Neuronal stem cell (in vitro differentiated cells): Measurements from ENCODE around the gene MICAL1.

ENCODE experiments used
- DNase-seq: peaks from one replicate; pipeline ENCODE4 v3.0.0-alpha.2; 2013; ENCODE audit warnings: low spot score
- H2AFZ ChIP-seq: one replicate; pipeline ENCODE4 v1.6.1; 2013; ENCODE audit warnings: mild to moderate bottlenecking, low read length, inconsistent platforms
- H2AK5ac ChIP-seq: 2 replicates; pipeline ENCODE4 v1.6.1; 2013; ENCODE audit warnings: low read depth, mild to moderate bottlenecking, inconsistent platforms, low read length, moderate library complexity, mixed read lengths
- H2BK120ac ChIP-seq: 2 replicates; pipeline ENCODE4 v1.6.1; 2013; ENCODE audit warnings: low read depth, mild to moderate bottlenecking, inconsistent platforms, low read length, moderate library complexity, mixed read lengths
- H2BK12ac ChIP-seq: one replicate; pipeline ENCODE4 v1.6.1; 2013; ENCODE audit warnings: low read length, inconsistent platforms
- H2BK15ac ChIP-seq: 2 replicates; pipeline ENCODE4 v1.6.1; 2013; ENCODE audit warnings: mild to moderate bottlenecking, low read length, inconsistent platforms, mixed read lengths
- H2BK5ac ChIP-seq: one replicate; pipeline ENCODE4 v1.6.1; 2013; ENCODE audit warnings: inconsistent platforms, mild to moderate bottlenecking, low read length, moderate library complexity
- H3K14ac ChIP-seq: one replicate; pipeline ENCODE4 v1.6.1; 2013; ENCODE audit warnings: low read length, inconsistent platforms
- H3K18ac ChIP-seq: 2 replicates; pipeline ENCODE4 v1.6.1; 2013; ENCODE audit warnings: low read length, inconsistent platforms
- H3K23ac ChIP-seq: 2 replicates; pipeline ENCODE4 v1.6.1; 2013; ENCODE audit warnings: low read depth, mild to moderate bottlenecking, mixed read lengths, low read length, inconsistent platforms; ENCODE audit not compliant: poor library complexity
- H3K27ac ChIP-seq: replicated peaks from 3 replicates; pipeline ENCODE4 v1.5.1; 2013; ENCODE audit warnings: low read length, inconsistent platforms
- H3K27me3 ChIP-seq, 3 experiments: 2 replicates each; pipeline ENCODE4 v1.6.1; 2013; ENCODE audit warnings: low read length in 3 of 3, mild to moderate bottlenecking in 2 of 3, inconsistent platforms in 1 of 3, low read depth in 1 of 3, mixed read lengths in 1 of 3, moderate library complexity in 1 of 3; ENCODE audit not compliant: control insufficient read depth in 3 of 3, insufficient read depth in 3 of 3
- H3K36me3 ChIP-seq, 2 donors: replicated peaks in 1 of 2; 2 replicates each; pipeline ENCODE4 v1.6.1; 2013; ENCODE audit warnings: low read length in 2 of 2; ENCODE audit not compliant: control insufficient read depth in 2 of 2, insufficient read depth in 2 of 2
- H3K4ac ChIP-seq: 2 replicates; pipeline ENCODE4 v1.6.1; 2013; ENCODE audit warnings: inconsistent platforms, mild to moderate bottlenecking, low read length, moderate library complexity
- H3K4me1 ChIP-seq, 2 donors: 1 replicate in 1 of 2; 2 replicates in 1 of 2; pipeline ENCODE4 v1.6.1; 2013; ENCODE audit warnings: low read length in 2 of 2, low read depth in 1 of 2; ENCODE audit not compliant: control insufficient read depth in 2 of 2, insufficient read depth in 1 of 2
- H3K4me2 ChIP-seq: one replicate; pipeline ENCODE4 v1.6.1; 2013; ENCODE audit warnings: mild to moderate bottlenecking, low read length, inconsistent platforms; ENCODE audit not compliant: insufficient read depth, poor library complexity, severe bottlenecking
- H3K4me3 ChIP-seq, 2 donors: 2 replicates each; pipeline ENCODE4 v1.5.1; 2013; ENCODE audit warnings: low read length in 2 of 2, mild to moderate bottlenecking in 2 of 2, inconsistent platforms in 1 of 2, moderate library complexity in 1 of 2
- H3K79me1 ChIP-seq: one replicate; pipeline ENCODE4 v1.6.1; 2013; ENCODE audit warnings: low read depth, mild to moderate bottlenecking, inconsistent platforms, low read length, moderate library complexity
- H3K9ac ChIP-seq: one replicate; pipeline ENCODE4 v1.6.1; 2013; ENCODE audit warnings: mild to moderate bottlenecking, low read depth, low read length, inconsistent platforms; ENCODE audit not compliant: poor library complexity
- H3K9me3 ChIP-seq, 2 donors: replicated peaks in 1 of 2; 2 replicates each; pipeline versions ENCODE3 to v1.6.1; 2013; ENCODE audit warnings: low read length in 2 of 2, mild to moderate bottlenecking in 2 of 2, inconsistent platforms in 1 of 2, low read depth in 1 of 2, mixed read lengths in 1 of 2, moderate library complexity in 1 of 2; ENCODE audit not compliant: control insufficient read depth in 2 of 2, insufficient read depth in 1 of 2
- H4K8ac ChIP-seq: one replicate; pipeline ENCODE4 v1.6.1; 2013; ENCODE audit warnings: low read depth, mild to moderate bottlenecking, inconsistent platforms, low read length, moderate library complexity
- H4K91ac ChIP-seq: one replicate; pipeline ENCODE4 v1.6.1; 2013; ENCODE audit warnings: low read length, low read depth, mild to moderate bottlenecking, inconsistent platforms; ENCODE audit not compliant: poor library complexity
- WGBS, 2 donors: extraction: QIAGEN DNeasy Blood & Tissue Kit; methylation state at CpG; one replicate each; pipeline ENCODE4 v1.1.7; 2013; ENCODE audit warnings: missing lambda C conversion rate in 2 of 2, mixed read lengths in 1 of 2; ENCODE audit not compliant: insufficient read length in 2 of 2, insufficient replicate concordance in 1 of 2; ENCODE audit errors: extremely low coverage in 2 of 2; 5-methylcytosine and 5-hydroxymethylcytosine counted together

MICAL1 gene

DNA sequence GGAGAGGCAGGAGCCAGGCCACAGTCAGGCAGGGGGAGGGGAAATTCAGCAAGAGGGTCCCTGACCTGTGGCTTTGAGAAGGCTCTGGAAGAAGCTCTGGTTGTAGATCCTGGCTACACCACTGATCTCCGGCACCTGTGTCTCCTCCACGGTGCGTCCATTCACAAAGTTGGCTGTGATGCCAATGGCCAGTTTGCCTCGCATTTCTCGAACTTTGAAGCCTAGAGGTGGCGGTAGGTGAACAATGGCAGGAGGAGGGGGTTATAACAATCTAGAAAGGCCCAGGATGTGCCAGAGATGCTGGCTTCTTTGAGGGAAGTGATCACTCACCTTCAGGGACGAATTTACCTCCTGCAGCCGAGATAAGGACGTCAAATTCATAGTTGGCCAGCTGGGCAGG, 3.4 kb downstream of the MICAL1 start:
- H2AFZ ChIP-seq = no peak overlapping the region
- H3K9me3 ChIP-seq = no peaks in the 10 kb centered on the region
- H3K27ac ChIP-seq = no peak overlapping the region
- no peak overlapping the region for H2BK15ac ChIP-seq
- peaks cover 9% of the 10 kb centered on the region for H3K79me1 ChIP-seq
- H3K14ac ChIP-seq = no peak overlapping the region
- H2BK12ac ChIP-seq = no peak overlapping the region
- no peak overlapping the region for H3K4me3 ChIP-seq
- no peak overlapping the region for H4K91ac ChIP-seq
- H3K4me1 ChIP-seq = peaks cover 5 to 15% of the 10 kb centered on the region in 2 donors
- H3K4me2 ChIP-seq = no peak overlapping the region
- H3K27me3 ChIP-seq = no peaks in the 10 kb centered on the region
- H4K8ac ChIP-seq = no peak overlapping the region
- H3K9ac ChIP-seq = no peak overlapping the region
- no peak overlapping the region for H3K23ac ChIP-seq
- H2BK5ac ChIP-seq = no peak overlapping the region
- H3K18ac ChIP-seq = no peak overlapping the region
- H3K36me3 ChIP-seq = peaks cover 17 to 33% of the 10 kb centered on the region in 2 donors
- H2BK120ac ChIP-seq = no peak overlapping the region
- H2AK5ac ChIP-seq = no peak overlapping the region
- WGBS, 2 donors = no CpG with 5 or more reads among the region's 9 CpGs
- no peak overlapping the region for H3K4ac ChIP-seq
- DNase-seq = no peak

DNA sequence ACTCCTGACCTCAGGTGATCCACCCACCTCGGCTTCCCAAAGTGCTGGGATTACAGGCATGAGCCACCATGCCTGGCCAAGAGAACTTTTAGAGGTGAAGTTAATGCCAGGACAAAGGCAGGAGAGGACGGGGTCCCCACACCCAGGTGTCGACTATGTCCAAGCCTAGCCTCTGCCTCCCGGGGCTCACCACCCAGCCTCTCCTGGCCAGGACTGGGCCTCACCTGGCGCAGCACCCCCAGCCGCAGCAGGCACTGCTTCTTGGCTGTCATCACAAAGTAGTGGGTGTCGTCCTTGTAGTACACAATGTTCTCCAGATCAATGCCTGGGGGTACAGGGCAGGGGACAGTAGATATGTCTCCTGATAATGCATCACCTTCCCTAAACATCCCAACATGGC, 4.2 kb downstream of the MICAL1 start:
- H3K9ac ChIP-seq = no peak overlapping the region
- no peak overlapping the region for H3K14ac ChIP-seq
- no peak for DNase-seq
- H3K4me1 ChIP-seq = peaks cover 5 to 12% of the 10 kb centered on the region in 2 donors
- no peaks in the 10 kb centered on the region for H3K9me3 ChIP-seq
- no peak overlapping the region for H3K27ac ChIP-seq
- no peak overlapping the region for H3K23ac ChIP-seq
- H3K18ac ChIP-seq = no peak overlapping the region
- no peak overlapping the region for H3K4ac ChIP-seq
- H2BK12ac ChIP-seq = no peak overlapping the region
- H2AFZ ChIP-seq = no peak overlapping the region
- H2BK120ac ChIP-seq = no peak overlapping the region
- H4K8ac ChIP-seq = no peak overlapping the region
- WGBS, 2 donors = no CpG with 5 or more reads among the region's 7 CpGs
- H3K79me1 ChIP-seq = peaks cover 9% of the 10 kb centered on the region
- H2AK5ac ChIP-seq = no peak overlapping the region
- H3K4me3 ChIP-seq = no peak overlapping the region
- H3K4me2 ChIP-seq = no peak overlapping the region
- no peak overlapping the region for H4K91ac ChIP-seq
- H3K36me3 ChIP-seq = peaks cover 24 to 41% of the 10 kb centered on the region in 2 donors
- H2BK5ac ChIP-seq = no peak overlapping the region
- no peak overlapping the region for H2BK15ac ChIP-seq
- H3K27me3 ChIP-seq = no peaks in the 10 kb centered on the region

DNA sequence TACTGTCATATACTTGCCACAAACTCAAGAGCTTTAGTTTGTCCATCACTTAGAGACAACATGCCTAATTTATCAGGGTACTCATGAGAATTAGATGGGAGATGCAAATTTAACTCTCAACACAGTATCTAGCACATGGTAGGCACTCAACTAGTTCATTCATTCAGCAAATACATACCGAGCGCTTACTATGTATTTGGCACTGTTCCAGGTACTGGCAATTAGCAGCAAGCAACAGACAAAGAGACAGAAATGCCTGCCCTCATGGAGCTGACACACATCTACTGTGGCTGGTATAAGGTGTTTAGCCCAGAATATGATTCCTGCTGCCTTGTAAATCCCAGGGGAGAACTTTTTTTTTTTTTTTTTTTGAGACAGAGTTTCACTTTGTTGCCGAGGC, 4.8 kb downstream of the MICAL1 start:
- H3K23ac ChIP-seq = no peak overlapping the region
- H3K27me3 ChIP-seq = no peaks in the 10 kb centered on the region
- H3K4ac ChIP-seq = no peak overlapping the region
- no peak overlapping the region for H2AK5ac ChIP-seq
- no peak overlapping the region for H2AFZ ChIP-seq
- H2BK5ac ChIP-seq = no peak overlapping the region
- DNase-seq = no peak
- H3K18ac ChIP-seq = no peak overlapping the region
- H3K14ac ChIP-seq = no peak overlapping the region
- no peak overlapping the region for H2BK15ac ChIP-seq
- no peak overlapping the region for H3K27ac ChIP-seq
- H3K4me1 ChIP-seq = peaks cover 5 to 11% of the 10 kb centered on the region in 2 donors
- H3K79me1 ChIP-seq = peaks cover 9% of the 10 kb centered on the region
- no peak overlapping the region for H4K91ac ChIP-seq
- H2BK120ac ChIP-seq = no peak overlapping the region
- H3K9ac ChIP-seq = no peak overlapping the region
- no peak overlapping the region for H2BK12ac ChIP-seq
- H3K36me3 ChIP-seq = peaks cover 27 to 47% of the 10 kb centered on the region in 2 donors
- no peaks in the 10 kb centered on the region for H3K9me3 ChIP-seq
- H4K8ac ChIP-seq = no peak overlapping the region
- WGBS, 2 donors = no CpG with 5 or more reads among the region's 3 CpGs
- H3K4me3 ChIP-seq = no peak overlapping the region
- H3K4me2 ChIP-seq = no peak overlapping the region

DNA sequence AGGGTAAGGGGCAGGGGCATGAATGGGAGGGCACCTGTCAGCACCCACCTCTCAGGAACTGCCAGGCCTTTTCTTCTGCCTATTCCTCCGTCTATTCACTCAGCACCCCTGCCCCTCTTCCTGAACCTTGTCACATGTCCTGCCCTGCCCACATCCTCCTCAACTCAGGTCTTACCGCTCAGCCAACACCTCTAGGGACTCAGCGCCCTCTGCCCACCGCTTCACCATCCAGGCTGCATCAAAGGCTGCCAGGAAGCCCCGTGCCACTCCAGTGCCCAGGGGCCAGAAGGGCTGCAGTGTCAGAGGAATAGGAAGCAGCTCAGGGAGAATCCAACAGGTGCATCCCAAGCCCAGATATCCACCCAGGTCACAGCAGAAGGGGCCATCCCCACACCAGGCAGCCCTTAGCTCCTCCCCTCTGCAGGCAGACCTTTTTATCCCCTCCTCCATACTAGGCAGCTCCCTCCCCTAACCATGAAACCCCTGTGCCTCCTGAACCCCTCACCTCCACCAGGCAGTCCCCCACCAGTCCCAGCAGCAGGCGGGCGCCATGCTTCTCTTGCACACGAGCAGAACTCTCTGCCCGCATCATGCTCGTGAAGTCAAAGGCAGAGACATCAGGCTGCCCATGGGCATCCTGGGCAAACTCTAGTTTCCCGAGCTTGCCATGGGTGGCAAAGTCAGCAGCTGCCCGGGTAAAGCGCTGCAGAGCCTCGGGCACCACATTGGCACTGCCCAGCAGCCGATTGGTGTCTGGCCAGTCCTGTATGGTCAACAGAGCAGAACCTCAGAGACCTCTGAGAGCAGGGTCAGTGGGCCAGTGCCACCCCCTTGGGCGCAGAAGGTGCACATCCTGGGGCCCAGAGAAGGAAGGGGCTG, 5.5 kb downstream of the MICAL1 start:
- Histone ChIP-seq H3K4ac (no peak overlapping the region), H2BK5ac (no peak overlapping the region), H2BK15ac (no peak overlapping the region), H4K91ac (no peak overlapping the region), H3K14ac (no peak overlapping the region), H3K18ac (no peak overlapping the region), H4K8ac (no peak overlapping the region), H3K36me3 (peaks cover 32 to 55% of the 10 kb centered on the region in 2 donors), H3K9ac (no peak overlapping the region), H3K4me3 (no peak overlapping the region), H2AK5ac (no peak overlapping the region), H3K9me3 (no peaks in the 10 kb centered on the region), H3K79me1 (peaks cover 9% of the 10 kb centered on the region), H3K27ac (no peak overlapping the region), H3K4me2 (no peak overlapping the region), H2BK120ac (no peak overlapping the region), H3K23ac (no peak overlapping the region), H2BK12ac (no peak overlapping the region), H3K4me1 (peaks cover 5 to 11% of the 10 kb centered on the region in 2 donors), H2AFZ (no peak overlapping the region), H3K27me3 (no peaks in the 10 kb centered on the region)
- no peak for DNase-seq
- no CpG with 5 or more reads among the region's 16 CpGs for WGBS, 2 donors
